Uterus (tissue), 2 donors: ENCODE results near the gene LSAMP.

Experiments
- POLR2A ChIP-seq, 2 donors: fragments of 450-650 bp; IDR thresholded peaks; one replicate each; pipeline ENCODE4 v1.6.1; 2016; ENCODE audit warnings: antibody characterized with exemption in 2 of 2, mild to moderate bottlenecking in 1 of 2, moderate library complexity in 1 of 2
- TF ChIP-seq, protein P1 (sequence below), 4 experiments: fragments of 200-600 bp in 2 of 4; fragments of 450-650 bp in 2 of 4; sonication (generic) in 2 of 4; IDR thresholded peaks; one replicate each; pipeline ENCODE4 v1.5.1; 2016 to 2019; ENCODE audit warnings: antibody characterized with exemption in 4 of 4, mild to moderate bottlenecking in 2 of 4, moderate library complexity in 1 of 4

DNA sequence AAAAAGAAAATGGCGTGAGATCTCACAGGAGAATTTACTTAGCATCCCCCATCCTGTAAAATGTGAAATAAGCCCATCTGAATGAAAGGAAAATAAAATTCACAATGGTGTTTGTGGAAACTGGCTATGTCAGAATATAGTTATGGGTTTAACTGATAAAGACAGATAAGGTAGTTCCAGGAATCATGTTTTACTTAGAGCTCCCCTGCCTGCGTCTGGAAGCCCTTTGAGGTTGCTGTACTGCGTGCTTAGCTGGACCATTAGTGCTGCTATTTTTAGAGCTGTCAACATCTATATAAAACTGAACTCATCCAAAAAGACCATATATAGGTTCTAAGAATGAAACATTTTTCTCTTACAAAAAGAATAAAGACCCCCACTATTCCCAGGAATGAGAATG, 130.8 kb downstream of the LSAMP start:
- TF ChIP-seq, protein P1, sequence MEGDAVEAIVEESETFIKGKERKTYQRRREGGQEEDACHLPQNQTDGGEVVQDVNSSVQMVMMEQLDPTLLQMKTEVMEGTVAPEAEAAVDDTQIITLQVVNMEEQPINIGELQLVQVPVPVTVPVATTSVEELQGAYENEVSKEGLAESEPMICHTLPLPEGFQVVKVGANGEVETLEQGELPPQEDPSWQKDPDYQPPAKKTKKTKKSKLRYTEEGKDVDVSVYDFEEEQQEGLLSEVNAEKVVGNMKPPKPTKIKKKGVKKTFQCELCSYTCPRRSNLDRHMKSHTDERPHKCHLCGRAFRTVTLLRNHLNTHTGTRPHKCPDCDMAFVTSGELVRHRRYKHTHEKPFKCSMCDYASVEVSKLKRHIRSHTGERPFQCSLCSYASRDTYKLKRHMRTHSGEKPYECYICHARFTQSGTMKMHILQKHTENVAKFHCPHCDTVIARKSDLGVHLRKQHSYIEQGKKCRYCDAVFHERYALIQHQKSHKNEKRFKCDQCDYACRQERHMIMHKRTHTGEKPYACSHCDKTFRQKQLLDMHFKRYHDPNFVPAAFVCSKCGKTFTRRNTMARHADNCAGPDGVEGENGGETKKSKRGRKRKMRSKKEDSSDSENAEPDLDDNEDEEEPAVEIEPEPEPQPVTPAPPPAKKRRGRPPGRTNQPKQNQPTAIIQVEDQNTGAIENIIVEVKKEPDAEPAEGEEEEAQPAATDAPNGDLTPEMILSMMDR (IDR thresholded peaks at IDR 0.05) = no peak
- no peak for TF ChIP-seq POLR2A (IDR thresholded peaks at IDR 0.05)
